GM18867 (cell line): ENCODE results near the gene PRKAG2.
"Not testable (repeated sequence)": the region's sequence is repeated elsewhere in the genome, so short reads cannot be mapped to it uniquely, and the experiment has no call there.

ENCODE experiments used
- ATAC-seq: cut with Tn5 transposase; IDR thresholded peaks from one replicate; pipeline ENCODE4 v1.9.1; 2021; ENCODE audit warnings: mild to moderate bottlenecking, moderate library complexity; ENCODE audit not compliant: unreplicated experiment

Gene PRKAG2

DNA sequence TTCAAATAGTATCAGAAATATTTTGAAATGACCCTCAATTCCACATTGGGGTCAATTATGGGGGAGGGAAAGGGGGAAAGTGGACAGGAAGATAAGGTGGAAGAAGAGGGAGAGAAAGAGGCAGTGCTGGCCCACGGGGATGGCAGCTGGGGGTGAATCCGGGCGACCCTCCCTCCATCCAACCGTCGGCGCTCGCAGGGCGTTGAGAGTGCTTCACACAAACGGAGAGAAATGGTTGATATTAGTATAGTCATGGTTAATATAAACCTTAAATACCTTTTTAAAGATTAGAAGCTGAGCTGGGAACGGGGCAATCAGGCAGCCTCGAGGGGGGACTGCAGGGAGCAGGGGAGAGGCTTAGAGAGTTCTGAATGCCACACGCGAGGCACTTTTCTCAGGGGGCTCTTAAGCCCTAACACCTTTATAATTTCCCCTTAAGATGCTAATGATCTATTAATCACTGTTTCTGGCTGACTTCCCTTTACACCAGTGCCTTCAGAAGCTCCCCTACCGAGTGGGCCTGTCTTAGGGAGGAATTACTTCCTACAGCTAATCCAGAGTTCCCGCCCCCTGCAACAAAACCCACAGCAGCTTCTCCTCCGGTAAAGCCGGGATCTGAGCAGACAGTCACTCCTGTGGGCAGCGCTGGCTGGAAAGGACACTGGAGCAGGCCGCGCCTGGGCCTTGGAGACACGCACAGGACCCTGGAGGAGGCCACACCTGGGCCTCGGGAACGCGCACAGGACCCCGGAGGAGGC, 39.5 kb downstream of the PRKAG2 start:
- ATAC-seq, result no peak

DNA sequence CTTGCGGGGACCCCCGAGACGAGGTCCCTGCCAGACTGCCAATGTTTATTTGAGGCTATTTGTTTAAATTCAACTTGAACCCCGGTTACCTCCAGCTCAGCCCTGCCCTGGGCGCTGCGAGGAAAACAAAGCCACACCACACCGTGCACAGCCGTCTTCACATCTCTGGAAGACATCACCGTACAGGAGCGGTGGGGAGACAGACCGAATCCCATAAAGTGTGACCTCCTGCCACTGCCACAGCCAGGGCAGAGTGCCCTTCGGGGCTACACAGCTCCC, 40.0 kb downstream of the PRKAG2 start:
- no peak for ATAC-seq

DNA sequence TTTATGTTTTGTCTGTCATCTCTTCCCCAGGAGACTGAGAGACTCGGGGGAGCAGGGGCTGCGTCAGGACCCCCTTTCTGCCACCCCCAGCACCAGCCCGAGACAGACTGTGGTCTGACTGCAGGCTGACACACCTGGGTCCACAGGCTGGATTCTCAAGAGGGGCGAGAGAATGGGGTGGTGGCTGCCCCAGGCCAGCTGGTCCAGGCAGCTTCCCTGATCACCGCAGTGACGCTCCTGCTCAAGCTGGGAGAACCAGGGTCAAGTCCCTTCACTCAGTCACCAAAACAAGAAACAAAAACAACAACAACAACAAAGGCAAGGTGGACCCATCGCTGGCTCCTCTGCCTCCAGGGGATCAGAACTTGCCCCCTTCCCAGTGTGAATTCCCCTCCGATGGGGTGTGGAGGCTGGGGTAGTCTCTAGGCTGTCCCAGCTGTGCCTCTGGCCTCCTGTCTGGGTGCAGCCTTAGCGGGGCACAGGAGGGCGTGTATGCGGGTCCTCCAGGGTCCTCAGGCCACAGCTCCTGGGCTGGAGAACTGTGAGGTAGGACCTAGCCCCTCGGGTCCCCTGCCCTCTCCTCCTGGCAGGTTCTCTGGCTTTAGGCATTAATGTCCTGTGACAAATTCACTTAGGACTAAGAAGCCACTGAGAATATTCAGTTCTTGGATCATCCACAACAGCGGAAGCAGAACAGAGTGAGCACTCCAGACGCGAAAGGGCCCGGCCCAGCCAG, 40.6 kb downstream of the PRKAG2 start:
- ATAC-seq, result no peak

DNA sequence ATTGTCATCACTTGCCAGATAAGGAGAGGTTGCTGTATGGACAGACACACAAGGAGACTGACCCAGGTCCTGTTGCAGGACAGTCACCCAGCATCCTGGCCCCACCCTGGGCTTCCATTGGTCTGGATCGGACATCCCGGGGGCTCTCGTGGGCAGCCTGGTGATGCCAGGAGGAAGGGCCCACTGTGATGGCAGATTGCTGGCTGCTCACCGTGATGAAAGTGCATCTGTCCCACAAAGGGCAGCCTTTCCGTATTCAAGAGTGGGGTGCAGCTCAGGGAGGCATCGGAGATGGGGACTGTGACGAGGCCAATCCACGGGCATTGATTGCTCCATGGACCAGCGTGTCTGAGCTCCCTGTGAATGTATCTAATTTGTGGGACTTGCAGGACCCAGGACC, 41.3 kb downstream of the PRKAG2 start:
- ATAC-seq, result no peak

DNA sequence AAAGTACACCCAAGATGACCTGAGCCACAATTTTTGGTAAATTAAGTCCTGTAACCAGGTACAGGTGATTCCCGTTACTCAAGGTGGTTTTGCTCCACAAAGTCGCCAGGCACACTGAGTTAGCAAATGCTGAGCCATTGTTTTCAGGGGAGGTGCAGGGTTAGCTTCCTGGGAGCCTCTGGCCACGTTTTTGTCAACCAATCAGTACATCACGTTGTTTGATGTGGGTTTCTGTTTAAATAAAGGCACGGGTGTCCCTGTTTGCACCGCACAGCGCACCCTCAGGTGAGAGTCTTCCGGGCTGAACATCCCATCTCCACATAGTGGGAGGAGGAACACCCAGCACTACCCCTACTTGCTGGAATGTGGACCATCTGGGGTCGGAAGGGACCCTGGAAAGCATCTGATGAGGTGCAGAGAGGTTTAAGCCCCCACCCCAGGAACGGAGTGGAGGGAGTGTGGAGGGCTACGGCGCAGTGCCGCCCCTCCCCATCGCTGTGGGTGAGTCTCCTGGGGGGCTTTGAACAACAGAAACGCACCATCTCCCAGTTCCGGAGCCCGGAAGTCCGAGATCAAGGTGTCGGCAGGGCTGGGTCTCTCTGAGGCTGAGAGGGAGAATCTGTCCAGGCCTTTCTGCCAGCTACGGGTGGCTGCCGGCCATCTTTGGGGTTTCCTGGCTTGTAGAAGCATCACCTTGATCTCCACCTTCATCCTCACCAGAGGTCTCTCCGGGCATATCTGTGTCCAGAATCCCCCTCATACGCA, 42.5 kb downstream of the PRKAG2 start:
- ATAC-seq, result no peak

DNA sequence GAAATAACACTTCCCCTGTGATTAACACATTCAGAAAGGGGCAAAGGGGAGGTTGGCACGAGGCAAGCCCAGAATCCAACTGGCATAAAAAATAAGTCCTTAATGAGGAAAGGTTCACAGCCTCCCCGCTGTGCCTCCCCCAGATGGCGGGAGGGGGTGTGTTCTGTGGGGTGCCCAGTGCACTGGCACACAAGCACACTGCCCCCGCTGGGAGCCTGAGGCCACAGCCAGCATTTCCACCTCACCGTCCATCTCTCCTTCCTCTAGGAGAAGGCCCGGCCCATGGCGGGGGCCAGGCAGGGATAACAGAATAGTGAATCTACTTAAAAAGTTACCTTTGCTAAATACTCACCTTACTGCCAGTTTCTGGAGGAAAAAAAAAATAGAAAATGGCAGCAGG, 43.2 kb downstream of the PRKAG2 start:
- ATAC-seq, result no peak

DNA sequence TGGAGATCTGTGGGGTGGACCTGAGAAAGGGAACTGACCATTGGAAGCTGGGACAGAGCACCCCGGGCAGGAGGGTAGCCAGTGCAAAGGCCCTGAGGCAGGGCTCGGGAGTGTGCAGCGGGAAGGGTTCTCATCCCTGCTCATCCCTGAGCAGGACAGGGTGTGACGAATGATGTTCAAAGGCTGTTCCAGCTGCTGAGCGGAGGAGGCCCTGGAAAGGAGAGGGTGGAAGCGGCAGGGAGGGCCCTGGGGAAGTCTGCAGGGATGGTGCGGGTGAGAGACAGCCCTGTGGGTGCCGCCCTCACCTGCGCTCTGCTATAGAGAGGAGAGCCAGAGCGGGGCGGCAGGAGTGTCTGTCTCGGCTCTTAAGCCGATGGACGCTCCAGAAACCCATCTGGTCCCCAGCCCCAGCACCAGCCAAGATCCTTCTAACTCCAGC, 43.7 kb downstream of the PRKAG2 start:
- no peak for ATAC-seq

DNA sequence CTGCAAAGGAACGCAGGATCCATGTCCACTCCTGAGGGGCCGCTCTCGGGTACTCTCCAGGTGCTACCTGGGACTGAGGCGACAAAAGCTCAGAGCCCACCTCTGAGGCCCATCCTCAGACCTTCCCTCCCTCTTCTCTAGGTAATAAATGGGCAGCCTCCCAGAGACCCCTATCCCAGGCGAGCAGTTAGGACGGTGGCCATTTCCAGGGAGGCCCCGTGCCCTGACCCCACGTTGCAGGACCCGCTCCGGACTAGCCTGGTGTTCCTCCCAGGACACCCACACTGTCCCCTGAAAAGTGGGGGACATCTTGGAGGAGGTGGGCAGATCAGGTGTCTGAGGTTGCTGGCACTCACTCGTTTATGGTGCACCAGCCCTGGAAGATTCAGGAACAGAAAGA, 44.3 kb downstream of the PRKAG2 start:
- no peak for ATAC-seq

DNA sequence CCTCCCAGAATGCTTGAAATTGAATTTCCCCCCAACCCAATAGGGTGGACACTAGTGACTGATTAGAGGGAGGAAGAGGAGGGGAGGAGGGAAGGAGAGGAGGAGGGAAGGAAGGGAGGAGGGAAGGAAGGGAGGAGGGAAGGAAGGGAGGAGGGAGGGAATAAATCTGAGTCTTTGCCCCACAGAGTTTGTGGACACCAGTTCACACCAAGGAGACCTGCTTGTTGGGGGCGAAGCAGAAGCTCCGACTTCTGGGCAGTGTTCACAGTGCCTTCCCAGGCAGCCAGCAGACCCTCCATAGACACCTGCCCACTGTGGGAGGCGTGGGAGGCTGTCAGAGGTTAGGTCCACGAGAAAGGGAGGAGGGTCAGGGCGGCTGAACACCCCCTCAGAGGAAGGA, 44.8 kb downstream of the PRKAG2 start:
- ATAC-seq, result no peak

DNA sequence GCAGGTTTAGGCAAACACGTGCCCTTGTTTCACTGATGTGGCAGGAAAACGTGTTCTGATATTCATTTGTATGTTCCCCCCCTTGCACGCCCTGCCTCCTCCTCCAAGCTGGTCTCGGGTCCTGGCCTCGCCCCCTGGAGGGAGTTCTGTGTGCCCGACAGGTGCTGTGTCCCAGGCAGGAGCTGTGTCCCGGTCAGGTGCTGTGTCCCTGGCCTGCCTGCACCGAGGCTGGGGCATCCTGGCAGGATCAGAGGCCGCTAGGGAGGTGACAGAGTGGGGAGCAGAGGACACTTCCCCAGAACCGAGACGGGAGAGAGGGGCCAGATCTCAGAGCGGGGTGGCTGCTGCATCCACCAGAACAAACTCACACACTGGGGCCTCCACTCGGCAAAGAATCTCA, 45.3 kb downstream of the PRKAG2 start:
- no peak for ATAC-seq

DNA sequence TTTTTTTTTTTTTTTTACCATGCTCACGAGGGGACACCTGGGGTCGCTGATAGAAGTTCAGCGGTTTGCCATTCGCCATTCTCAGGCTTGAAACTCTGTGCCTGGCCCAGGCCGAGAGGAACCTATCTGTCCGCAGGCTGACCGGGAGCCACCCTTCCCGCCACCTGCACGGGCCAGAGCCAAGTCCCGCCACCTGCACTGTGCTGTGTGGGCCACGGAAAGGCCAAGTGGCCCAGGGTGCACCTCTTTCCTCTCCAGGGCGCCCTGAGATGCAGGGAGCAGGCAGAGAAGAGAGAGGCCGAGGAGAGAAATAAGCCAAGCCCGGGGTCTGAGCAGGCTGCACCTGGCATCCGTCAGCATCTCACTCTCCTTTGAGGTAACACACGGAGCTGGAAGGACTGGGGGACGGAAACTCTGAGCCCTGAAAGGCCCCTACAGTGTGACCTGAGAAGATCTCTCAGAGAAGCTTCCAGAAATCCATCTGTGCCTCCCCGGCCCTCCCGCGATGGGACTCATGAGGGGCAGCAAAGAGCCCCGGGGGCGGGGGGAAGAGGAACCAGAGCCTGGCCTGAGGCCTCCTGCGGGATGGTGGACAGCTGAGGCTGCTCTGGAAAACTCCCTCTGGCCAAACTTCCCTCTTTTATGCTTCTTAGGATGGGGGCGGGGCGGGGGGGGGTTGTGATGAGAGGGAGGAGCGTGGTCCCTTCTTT, 46.6 kb downstream of the PRKAG2 start:
- ATAC-seq, result no peak

DNA sequence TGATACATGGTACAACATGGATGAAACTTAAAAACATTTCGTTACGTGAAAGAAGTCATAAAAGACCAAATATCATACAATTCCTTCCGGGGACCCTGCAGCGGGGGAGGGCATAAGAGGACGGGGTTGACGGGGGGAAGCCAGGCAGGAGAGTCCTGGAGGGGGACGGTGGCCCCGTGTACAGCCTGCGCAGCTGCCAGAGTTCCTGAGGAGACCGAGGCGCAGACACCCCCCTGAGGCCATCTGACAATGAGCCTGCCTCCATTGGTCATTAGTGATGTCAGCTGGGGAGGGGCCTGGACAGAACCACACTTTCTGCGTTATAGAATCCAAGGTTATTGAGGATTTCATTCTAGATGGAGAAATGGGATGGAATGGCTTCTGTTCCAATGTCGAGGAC, 47.2 kb downstream of the PRKAG2 start:
- no peak for ATAC-seq

DNA sequence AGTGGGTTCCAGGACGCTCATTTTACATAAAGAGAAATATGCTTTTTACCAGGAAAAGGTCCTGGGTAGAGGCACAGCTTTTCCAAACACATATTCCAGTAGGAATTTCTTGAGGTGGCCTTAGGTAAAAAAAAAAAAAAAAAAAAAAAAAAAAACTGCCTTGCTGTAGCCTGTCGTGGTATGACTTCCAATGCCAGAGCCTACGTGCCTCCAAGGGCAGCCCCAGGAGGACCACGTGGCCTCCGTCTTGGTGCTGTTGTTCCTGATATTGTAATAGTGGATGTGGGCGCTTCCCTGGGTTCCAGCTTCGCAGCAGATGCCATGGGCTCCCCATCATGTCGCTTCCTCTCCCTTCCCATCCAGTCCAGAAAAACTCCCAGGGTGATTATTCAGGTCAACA, 49.3 kb downstream of the PRKAG2 start:
- ATAC-seq, result no peak

DNA sequence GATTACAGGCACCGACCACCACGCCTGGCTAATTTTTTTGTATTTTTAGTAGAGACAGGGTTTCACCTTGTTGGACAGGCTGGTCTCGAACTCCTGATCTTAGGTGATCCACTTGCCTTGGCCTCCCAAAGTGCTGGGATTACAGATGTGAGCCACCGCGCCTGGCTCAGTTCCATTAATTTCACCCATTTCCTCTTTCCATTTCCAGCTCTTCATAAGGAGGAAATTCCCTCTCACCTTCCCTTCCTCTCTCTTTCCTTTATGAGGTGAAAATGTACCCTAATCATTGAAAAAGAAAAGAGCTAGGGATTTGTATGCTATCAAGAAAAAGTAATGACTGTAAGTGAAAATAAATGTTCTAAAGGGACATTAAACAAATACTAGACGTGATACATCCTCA, 50.6 kb downstream of the PRKAG2 start:
- ATAC-seq, result not testable (repeated sequence)

DNA sequence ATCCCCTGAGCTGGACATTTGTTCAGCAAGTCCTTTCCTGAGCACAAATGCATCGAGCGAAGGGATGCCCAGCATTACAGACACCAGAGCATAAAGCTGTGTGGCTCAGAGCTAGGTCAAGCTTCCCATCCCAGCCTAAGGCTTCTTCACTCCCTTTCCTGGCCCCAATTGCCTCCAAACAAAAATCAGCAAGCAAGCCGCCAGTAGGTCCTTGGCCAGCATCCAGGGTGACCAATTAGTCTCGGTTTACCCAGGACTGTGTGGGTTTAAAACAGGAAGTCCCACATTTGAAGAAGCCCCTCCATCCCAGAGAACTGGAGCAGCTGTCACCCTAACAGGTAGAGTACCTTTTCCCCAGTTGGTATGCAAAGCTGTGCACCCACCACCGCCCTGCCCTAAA, 51.2 kb downstream of the PRKAG2 start:
- ATAC-seq, result no peak

DNA sequence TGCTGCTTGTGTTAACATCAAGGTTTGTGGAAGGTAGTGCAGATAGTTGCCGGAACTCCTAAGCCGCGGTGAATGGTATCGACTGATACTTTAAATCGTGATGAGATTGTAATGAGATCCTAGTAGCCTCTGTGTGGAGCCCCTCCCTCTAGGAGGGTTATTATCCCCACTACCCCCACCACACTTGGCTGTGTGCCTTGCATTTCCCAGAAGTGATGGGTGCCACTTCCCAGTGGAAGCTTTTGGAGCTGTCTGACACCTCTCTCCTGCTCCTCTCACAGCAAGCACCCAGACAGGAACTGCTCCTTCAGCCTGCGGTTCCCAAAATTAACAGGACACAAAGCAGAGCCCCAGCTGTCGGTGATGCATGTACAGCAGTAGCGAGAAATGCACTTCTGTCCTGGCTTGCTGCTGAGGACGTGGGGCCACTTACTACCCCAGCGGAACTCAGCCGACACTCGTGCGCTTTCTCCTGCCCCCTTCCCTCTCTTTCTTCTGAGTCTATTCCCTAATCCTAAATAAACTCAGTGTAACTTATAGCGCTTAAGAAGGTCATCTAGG, 52.5 kb downstream of the PRKAG2 start:
- no peak for ATAC-seq

DNA sequence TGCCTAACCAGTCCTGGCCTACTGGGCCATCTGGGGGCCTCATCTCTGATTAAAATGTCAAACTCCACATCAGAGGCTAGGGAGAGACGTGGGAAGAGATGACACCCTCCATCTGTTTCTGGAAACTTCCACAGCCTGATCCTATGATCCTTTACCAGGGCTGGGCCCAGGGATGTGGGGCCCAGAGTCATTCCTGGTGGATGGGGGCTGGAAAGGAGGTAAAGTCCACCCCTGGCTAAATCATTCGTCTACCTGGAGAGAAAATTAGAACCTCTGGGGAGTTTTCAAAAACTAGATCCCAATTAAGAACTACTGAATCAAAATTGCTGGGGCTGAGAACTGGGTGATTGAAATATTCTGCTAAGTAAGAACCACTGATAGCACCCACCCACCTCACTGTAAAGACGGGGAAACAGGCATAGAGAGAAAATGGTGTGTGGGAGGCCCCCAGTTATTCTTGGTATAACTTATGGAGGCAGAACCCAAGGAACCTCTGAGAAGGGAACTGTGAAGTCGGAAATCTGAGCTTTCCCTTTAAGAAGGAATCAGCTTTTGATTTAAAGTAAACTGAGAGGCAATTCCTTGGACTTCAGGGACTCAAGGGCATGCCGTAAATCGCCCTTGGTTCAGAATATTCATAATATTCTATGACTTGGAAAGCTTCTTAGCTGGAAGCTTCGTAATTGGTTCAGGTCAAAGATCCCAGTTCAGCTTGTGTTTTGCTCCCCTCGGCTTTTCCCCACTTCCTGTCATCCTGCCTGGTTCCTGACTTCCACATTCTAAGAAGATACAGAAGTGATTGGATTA, 53.1 kb downstream of the PRKAG2 start:
- no peak for ATAC-seq

DNA sequence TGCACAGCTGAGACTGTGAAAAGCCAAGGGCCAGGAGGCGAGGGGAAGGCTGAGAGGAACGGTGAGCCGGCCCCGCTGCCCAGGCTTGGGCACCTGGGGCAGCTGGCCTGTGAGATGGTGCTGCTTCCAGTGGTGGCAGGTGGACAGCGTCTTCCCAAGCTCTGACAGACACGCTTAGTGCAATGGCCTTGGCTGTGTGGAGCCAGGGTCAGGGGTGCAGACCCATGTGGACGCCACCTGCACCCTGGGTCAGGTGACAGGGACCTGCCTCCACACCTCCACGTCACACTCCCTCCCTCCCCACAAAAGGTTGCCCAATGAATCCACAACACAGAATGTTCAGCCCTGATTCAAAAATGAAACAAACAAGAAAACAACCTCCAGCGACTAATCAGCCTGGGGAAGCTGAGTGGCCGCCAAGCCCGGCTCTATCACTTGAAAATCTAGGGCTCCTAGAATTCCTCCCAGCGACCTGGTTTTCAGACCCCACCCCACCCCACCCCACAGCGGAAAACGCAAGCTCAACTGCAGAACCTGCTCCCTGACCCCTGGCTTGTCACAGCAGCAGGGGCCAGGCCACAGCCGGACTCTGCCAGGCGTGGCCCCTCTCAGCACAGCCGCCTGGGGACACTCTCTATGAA, 54.3 kb downstream of the PRKAG2 start:
- ATAC-seq, result no peak

DNA sequence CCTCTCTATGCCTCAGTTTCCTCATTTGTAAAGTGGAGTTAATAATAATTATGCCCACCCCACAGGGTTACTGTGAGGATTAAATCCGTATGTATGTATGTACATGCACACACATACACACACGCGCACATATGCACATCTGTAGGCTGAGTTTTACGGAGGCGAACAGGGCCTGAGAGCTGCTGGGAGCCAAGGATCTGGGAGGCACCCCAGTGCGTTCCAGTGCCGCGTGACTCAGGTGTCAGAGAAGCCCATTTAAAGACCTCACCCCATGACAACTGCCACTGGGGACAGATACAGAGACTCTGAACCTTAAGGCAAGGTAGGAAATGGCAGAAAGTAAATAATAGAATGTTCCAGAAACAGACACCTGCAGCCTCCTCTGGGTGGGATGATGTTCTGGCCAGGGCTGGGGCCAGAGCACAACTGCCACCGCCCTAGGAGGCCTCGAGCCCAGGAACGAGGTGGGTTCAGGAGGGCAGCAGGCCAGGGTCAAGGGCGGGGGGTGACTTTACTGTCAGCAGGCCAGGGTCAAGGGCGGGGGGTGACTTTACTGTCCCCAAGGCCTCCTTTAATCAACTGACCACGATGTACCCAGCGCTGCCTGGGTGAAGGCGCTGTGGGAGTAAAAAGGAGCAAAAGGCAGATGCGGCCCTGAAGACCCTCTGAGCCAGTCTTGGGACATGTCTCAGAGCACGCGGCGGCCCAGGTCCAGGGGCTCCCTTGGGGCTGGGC, 54.9 kb downstream of the PRKAG2 start:
- no peak for ATAC-seq
